Colonic mucosa (tissue), 4 donors: ENCODE results near the gene PLEKHJ1. TPM values are rescaled to one million over a fixed set of nuclear protein-coding genes. Genes with fewer than 3 reads are reported as not detected.

Experiments
- DNase-seq: peaks from one replicate; pipeline ENCODE4 v3.0.0-alpha.2; 2020
- H3K27ac ChIP-seq: fragments of 200-600 bp; one replicate; pipeline ENCODE4 v1.8.0; 2021
- H3K27me3 ChIP-seq: fragments of 200-600 bp; one replicate; pipeline ENCODE4 v1.8.0; 2021
- H3K36me3 ChIP-seq: fragments of 200-600 bp; one replicate; pipeline ENCODE4 v1.8.0; 2021
- H3K4me1 ChIP-seq: fragments of 200-600 bp; one replicate; pipeline ENCODE4 v1.8.0; 2021; ENCODE audit warnings: mild to moderate bottlenecking
- H3K4me3 ChIP-seq: fragments of 200-600 bp; one replicate; pipeline ENCODE4 v1.8.0; 2021
- H3K9ac ChIP-seq, 2 donors: one replicate each; pipeline ENCODE4 v1.7.0; 2013; ENCODE audit warnings: control low read depth in 2 of 2, low read depth in 2 of 2, low read length in 2 of 2
- H3K9me3 ChIP-seq: fragments of 200-600 bp; one replicate; pipeline ENCODE4 v1.8.0; 2021
- CTCF ChIP-seq: fragments of 200-600 bp; IDR thresholded peaks from one replicate; pipeline ENCODE4 v1.8.0; 2022; ENCODE audit warnings: antibody characterized with exemption, mild to moderate bottlenecking
- intact Hi-C: fragments of 100-400 bp; cut with DNase I; formaldehyde crosslinking; loops from one replicate; pipeline ENCODE4 v1.14.1; 2022
- total RNA-seq, 2 donors: library from RNA; stranded (reverse); fragmentation: NEBNext Ultra II Directional in 1 of 2; extraction: Animal tissue kit (Norgen Biotek cat#: 25700) in 1 of 2; gene quantifications; one replicate each; pipeline ENCODE4 v1.2.1, GENCODE V29; 2021
- donor health status: healthy.
- donor health status: DM: no; HTN: no; CAD: no.
- donor health status: DM: no; HTN: no; CAD: no.

Gene PLEKHJ1
- total RNA-seq, 2 donors from 2014 or later = 176 to 238 TPM

- no peak overlapping the region for H3K27ac ChIP-seq
- no peak overlapping the region for H3K9ac ChIP-seq
- H3K9me3 ChIP-seq = no peaks in the 10 kb centered on the region
- no peak for TF ChIP-seq CTCF
- no peak for DNase-seq
- peaks cover under 1% of the 10 kb centered on the region for H3K27me3 ChIP-seq
- H3K4me3 ChIP-seq = no peak overlapping the region
- intact Hi-C loops = no loop called here
- H3K36me3 ChIP-seq = no peaks in the 10 kb centered on the region
- peaks cover 7% of the 10 kb centered on the region for H3K4me1 ChIP-seq
These were observed 23.2 kb upstream of the PLEKHJ1 start for GRCh38 chr19:2259336-2259735.

- H3K36me3 ChIP-seq = no peaks in the 10 kb centered on the region
- H3K9ac ChIP-seq = no peak within 1 kb of the TSS
- intact Hi-C loops = no loop called here
- no peak within 1 kb of the TSS for H3K27ac ChIP-seq
- no peaks in the 10 kb centered on the region for H3K9me3 ChIP-seq
- TF ChIP-seq CTCF = no peak
- DNase-seq = no peak
- peaks cover 33% of the 10 kb centered on the region for H3K27me3 ChIP-seq
- no peak within 1 kb of the TSS for H3K4me3 ChIP-seq
- H3K4me1 ChIP-seq = peaks cover 20% of the 10 kb centered on the region
These were observed 20.0 kb upstream of the PLEKHJ1 start, which contains the start of gene JSRP1 for GRCh38 chr19:2255982-2256685. Gene JSRP1, minus strand, starts transcription at chr19:2256417. Its CDS starts 1,103 bp downstream, at chr19:2255314.

- DNase-seq = no peak
These were observed 19.1 kb upstream of the PLEKHJ1 start for GRCh38 chr19:2255112-2255845.

GRCh38 chr19:2254064-2254872, 18.1 kb upstream of the PLEKHJ1 start:
- H3K27me3 ChIP-seq = peaks cover 51% of the 10 kb centered on the region
- no peaks in the 10 kb centered on the region for H3K36me3 ChIP-seq
- H3K9ac ChIP-seq = no peak overlapping the region
- no peak overlapping the region for H3K4me3 ChIP-seq
- no peak overlapping the region for H3K27ac ChIP-seq
- DNase-seq = no peak
- TF ChIP-seq CTCF = no peak
- H3K9me3 ChIP-seq = no peaks in the 10 kb centered on the region
- peaks cover 20% of the 10 kb centered on the region for H3K4me1 ChIP-seq
- intact Hi-C loops = no loop called here

More at GRCh38 chr19:2255112-2255845, 19.1 kb upstream of the PLEKHJ1 start:
- no peaks in the 10 kb centered on the region for H3K9me3 ChIP-seq
- H3K27me3 ChIP-seq = peaks cover 41% of the 10 kb centered on the region
- H3K27ac ChIP-seq = no peak overlapping the region
- TF ChIP-seq CTCF = no peak
- peaks cover 16% of the 10 kb centered on the region for H3K4me1 ChIP-seq
- no peak overlapping the region for H3K4me3 ChIP-seq
- no peak overlapping the region for H3K9ac ChIP-seq
- intact Hi-C loops = no loop called here
- H3K36me3 ChIP-seq = no peaks in the 10 kb centered on the region
